Chondrocyte (in vitro differentiated cells): ENCODE measurements around the gene SERPINE2. TPM values are rescaled to one million over a fixed set of nuclear protein-coding genes. Genes with fewer than 3 reads are reported as not detected.

Experiments
- DNase-seq: peaks from one replicate; pipeline ENCODE4 v3.0.0; 2021; ENCODE audit warnings: mixed read lengths, low spot score
- H3K27ac Mint-ChIP-seq: one replicate; pipeline ENCODE4 v1.8.0; 2021; ENCODE audit warnings: mild to moderate bottlenecking, moderate library complexity, mixed read lengths; ENCODE audit not compliant: unreplicated experiment
- H3K27me3 Mint-ChIP-seq: 2 replicates; pipeline ENCODE4 v1.8.0; 2021; ENCODE audit warnings: low read depth, mixed read lengths
- H3K36me3 Mint-ChIP-seq: 2 replicates; pipeline ENCODE4 v1.8.0; 2021; ENCODE audit warnings: low read depth, mixed read lengths
- H3K4me1 Mint-ChIP-seq: 2 replicates; pipeline ENCODE4 v1.8.0; 2021; ENCODE audit warnings: low read depth, mild to moderate bottlenecking, mixed read lengths
- H3K4me3 Mint-ChIP-seq: one replicate; pipeline ENCODE4 v1.8.0; 2021; ENCODE audit warnings: mild to moderate bottlenecking, moderate library complexity, mixed read lengths; ENCODE audit not compliant: unreplicated experiment
- H3K9me3 Mint-ChIP-seq: 2 replicates; pipeline ENCODE4 v1.8.0; 2021; ENCODE audit warnings: low read depth, mixed read lengths
- CTCF ChIP-seq: fragments of 200-600 bp; sonication (generic); IDR thresholded peaks from 2 replicates; pipeline ENCODE4 v1.5.0; 2021; ENCODE audit warnings: antibody characterized with exemption, mild to moderate bottlenecking, moderate library complexity
- total RNA-seq: library from RNA; stranded (reverse); gene quantifications from 3 replicates; pipeline ENCODE4 v1.2.1, GENCODE V29; 2021

The SERPINE2 gene
- total RNA-seq, 1 donor from 2014 or later = 46.9 TPM

GRCh38 chr2:224038830-224039079 is 331 bp downstream of the SERPINE2 start:
- no peak for TF ChIP-seq CTCF
- Mint-ChIP-seq H3K27me3 (no peaks in the 10 kb centered on the region), H3K4me3 (no peak overlapping the region), H3K4me1 (peaks cover 20% of the 10 kb centered on the region), H3K27ac (no peak overlapping the region), H3K36me3 (no peaks in the 10 kb centered on the region), H3K9me3 (no peaks in the 10 kb centered on the region)
- no peak for DNase-seq

GRCh38 chr2:224038049-224038829 is 847 bp downstream of the SERPINE2 start:
- H3K4me3 Mint-ChIP-seq = peak overlapping the region; percentile 90
- H3K27me3 Mint-ChIP-seq = no peaks in the 10 kb centered on the region
- no peak for DNase-seq
- no peaks in the 10 kb centered on the region for H3K36me3 Mint-ChIP-seq
- no peaks in the 10 kb centered on the region for H3K9me3 Mint-ChIP-seq
- H3K4me1 Mint-ChIP-seq = peaks cover 20% of the 10 kb centered on the region
- peak; percentile 40 for TF ChIP-seq CTCF
- H3K27ac Mint-ChIP-seq = no peak overlapping the region

GRCh38 chr2:224036731-224037361 is 2.2 kb downstream of the SERPINE2 start:
- Mint-ChIP-seq H3K36me3 (no peaks in the 10 kb centered on the region), H3K9me3 (no peaks in the 10 kb centered on the region), H3K4me3 (no peak overlapping the region), H3K4me1 (peaks cover 20% of the 10 kb centered on the region), H3K27ac (no peak overlapping the region), H3K27me3 (no peaks in the 10 kb centered on the region)
- no peak for DNase-seq
- TF ChIP-seq CTCF = no peak

- Mint-ChIP-seq H3K4me1 (peaks cover 20% of the 10 kb centered on the region), H3K4me3 (no peak overlapping the region), H3K9me3 (no peaks in the 10 kb centered on the region), H3K36me3 (no peaks in the 10 kb centered on the region), H3K27me3 (no peaks in the 10 kb centered on the region), H3K27ac (no peak overlapping the region)
- DNase-seq = no peak
- no peak for TF ChIP-seq CTCF
Observed at GRCh38 chr2:224034017-224034416, 5.1 kb downstream of the SERPINE2 start.

- no peak for DNase-seq
- H3K27ac Mint-ChIP-seq = no peak overlapping the region
- H3K9me3 Mint-ChIP-seq = no peaks in the 10 kb centered on the region
- H3K4me1 Mint-ChIP-seq = peaks cover 20% of the 10 kb centered on the region
- no peaks in the 10 kb centered on the region for H3K27me3 Mint-ChIP-seq
- no peaks in the 10 kb centered on the region for H3K36me3 Mint-ChIP-seq
- no peak overlapping the region for H3K4me3 Mint-ChIP-seq
- no peak for TF ChIP-seq CTCF
Observed at GRCh38 chr2:224033601-224034000, 5.5 kb downstream of the SERPINE2 start.
